Glutamatergic neuron (in vitro differentiated cells): ENCODE results near the gene MARK3. TPM values are rescaled to one million over a fixed set of nuclear protein-coding genes. Genes with fewer than 3 reads are reported as not detected.
"Not testable (repeated sequence)": the region's sequence is repeated elsewhere in the genome, so short reads cannot be mapped to it uniquely, and the experiment has no call there.

Experiments used
- DNase-seq: peaks from one replicate; pipeline ENCODE4 v3.0.0; 2022
- H3K27ac Mint-ChIP-seq: one replicate; pipeline ENCODE4 v1.8.0; 2020; ENCODE audit warnings: mild to moderate bottlenecking, mixed read lengths, inconsistent platforms; ENCODE audit not compliant: unreplicated experiment
- H3K27me3 Mint-ChIP-seq: one replicate; pipeline ENCODE4 v1.8.0; 2020; ENCODE audit warnings: mild to moderate bottlenecking, moderate library complexity, mixed read lengths, inconsistent platforms; ENCODE audit not compliant: unreplicated experiment
- H3K36me3 Mint-ChIP-seq: one replicate; pipeline ENCODE4 v1.8.0; 2020; ENCODE audit warnings: mild to moderate bottlenecking, mixed read lengths, inconsistent platforms; ENCODE audit not compliant: unreplicated experiment
- H3K4me1 Mint-ChIP-seq: one replicate; pipeline ENCODE4 v1.8.0; 2020; ENCODE audit warnings: mild to moderate bottlenecking, low read depth, mixed read lengths, inconsistent platforms; ENCODE audit not compliant: unreplicated experiment
- H3K4me3 Mint-ChIP-seq: one replicate; pipeline ENCODE4 v1.8.0; 2020; ENCODE audit warnings: mild to moderate bottlenecking, mixed read lengths, inconsistent platforms; ENCODE audit not compliant: unreplicated experiment
- H3K9me3 Mint-ChIP-seq: one replicate; pipeline ENCODE4 v1.8.0; 2020; ENCODE audit warnings: mild to moderate bottlenecking, moderate library complexity, mixed read lengths, inconsistent platforms; ENCODE audit not compliant: unreplicated experiment
- CTCF ChIP-seq: fragments of 200-600 bp; sonication (generic); IDR thresholded peaks from one replicate; pipeline ENCODE4 v1.5.0; 2021; ENCODE audit not compliant: partially characterized antibody, unreplicated experiment
- total RNA-seq: library from RNA; stranded (reverse); fragmentation: NEBNext Ultra II Directional; extraction: Animal tissue kit (Norgen Biotek cat#: 25700); gene quantifications from one replicate; pipeline ENCODE4 v1.2.1, GENCODE V29; 2021; ENCODE audit not compliant: unreplicated experiment

Gene MARK3
- total RNA-seq, 1 donor from 2014 or later, result 110 TPM

- Mint-ChIP-seq H3K4me1 (no peaks in the 10 kb centered on the region), H3K4me3 (no peak overlapping the region), H3K36me3 (no peaks in the 10 kb centered on the region), H3K27me3 (no peaks in the 10 kb centered on the region), H3K27ac (no peak overlapping the region), H3K9me3 (no peaks in the 10 kb centered on the region)
- DNase-seq, result no peak
- no peak for TF ChIP-seq CTCF
Measured at GRCh38 chr14:103354141-103354540, 31.1 kb upstream of the MARK3 start.

GRCh38 chr14:103356024-103356682 is 29.1 kb upstream of the MARK3 start:
- Mint-ChIP-seq H3K27ac (no peak overlapping the region), H3K4me1 (no peaks in the 10 kb centered on the region), H3K27me3 (no peaks in the 10 kb centered on the region), H3K4me3 (no peak overlapping the region), H3K9me3 (no peaks in the 10 kb centered on the region), H3K36me3 (peaks cover 7% of the 10 kb centered on the region)
- no peak for DNase-seq
- no peak for TF ChIP-seq CTCF

GRCh38 chr14:103357552-103357951 is 27.7 kb upstream of the MARK3 start:
- not testable (repeated sequence) for DNase-seq, H3K4me1 Mint-ChIP-seq, H3K4me3 Mint-ChIP-seq, H3K36me3 Mint-ChIP-seq, H3K27me3 Mint-ChIP-seq, H3K27ac Mint-ChIP-seq, H3K9me3 Mint-ChIP-seq

- Mint-ChIP-seq H3K4me3 (no peak overlapping the region), H3K9me3 (peaks cover 10% of the 10 kb centered on the region), H3K27me3 (no peaks in the 10 kb centered on the region), H3K27ac (no peak overlapping the region), H3K36me3 (peaks cover 21% of the 10 kb centered on the region), H3K4me1 (no peaks in the 10 kb centered on the region)
- DNase-seq, result no peak
- no peak for TF ChIP-seq CTCF
Measured at GRCh38 chr14:103360548-103360947, 24.7 kb upstream of the MARK3 start.

DNA sequence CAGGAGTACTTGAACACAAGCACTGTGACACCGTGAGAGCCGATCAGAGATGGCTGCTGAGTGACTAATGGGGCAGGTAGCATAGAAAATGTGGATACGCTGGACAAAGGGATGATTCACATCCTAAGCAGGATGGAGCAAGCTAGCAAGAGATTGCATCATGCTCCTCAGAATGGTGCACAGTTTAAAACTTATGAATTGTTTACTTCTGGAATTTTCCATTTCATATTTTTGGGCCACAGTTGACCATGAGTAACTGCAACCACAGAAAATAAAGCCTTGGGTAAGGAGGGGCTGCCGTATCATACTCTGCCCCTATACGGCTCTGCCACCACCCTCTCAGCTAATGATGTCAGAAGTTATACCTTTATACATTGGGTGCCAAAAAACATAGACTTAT is 23.3 kb upstream of the MARK3 start:
- Mint-ChIP-seq H3K4me1 (no peaks in the 10 kb centered on the region), H3K27ac (no peak overlapping the region), H3K9me3 (peaks cover 10% of the 10 kb centered on the region), H3K36me3 (peaks cover 21% of the 10 kb centered on the region), H3K4me3 (no peak overlapping the region), H3K27me3 (no peaks in the 10 kb centered on the region)
- DNase-seq, result no peak
- TF ChIP-seq CTCF, result no peak
